Kidney (tissue), 14 donors: ENCODE measurements around the gene ETS2. TPM values are rescaled to one million over a fixed set of nuclear protein-coding genes. Genes with fewer than 3 reads are reported as not detected.

Experiments
- DNase-seq, 5 donors: peaks; one replicate each; pipeline ENCODE4 v3.0.0-alpha.2; 2013 to 2020
- FAIRE-seq: peaks from 2 replicates; lab custom pipeline; 2012; peaks lifted over from hg19 to GRCh38; lab: Jason Lieb, UNC
- H3K27ac ChIP-seq, 2 donors: one replicate each; pipeline ENCODE4 v1.7.0; 2013; ENCODE audit warnings: low read depth in 2 of 2, low read length in 2 of 2, inconsistent platforms in 1 of 2
- H3K27me3 ChIP-seq: one replicate; pipeline ENCODE4 v1.7.1; 2013; ENCODE audit warnings: low read length, inconsistent platforms; ENCODE audit not compliant: control insufficient read depth, insufficient read depth
- H3K36me3 ChIP-seq, 3 donors: one replicate each; pipeline versions ENCODE4 v1.7.0 to v1.7.1; 2013; ENCODE audit warnings: low read length in 3 of 3, control low read depth in 1 of 3, inconsistent platforms in 1 of 3; ENCODE audit not compliant: insufficient read depth in 3 of 3, control insufficient read depth in 2 of 3
- H3K4me1 ChIP-seq, 3 donors: one replicate each; pipeline versions ENCODE4 v1.7.0 to v1.7.1; 2013; ENCODE audit warnings: low read length in 3 of 3, inconsistent platforms in 1 of 3, low read depth in 1 of 3; ENCODE audit not compliant: control insufficient read depth in 2 of 3, insufficient read depth in 2 of 3
- H3K4me3 ChIP-seq, 3 donors: one replicate each; pipeline versions ENCODE4 v1.7.0 to v1.8.1; 2013; ENCODE audit warnings: low read length in 3 of 3, control low read depth in 1 of 3, inconsistent platforms in 1 of 3
- H3K9ac ChIP-seq, 3 donors: one replicate each; pipeline versions ENCODE4 v1.7.0 to v1.7.1; 2013; ENCODE audit warnings: low read length in 3 of 3, control low read depth in 1 of 3, inconsistent platforms in 1 of 3
- H3K9me3 ChIP-seq, 3 donors: one replicate each; pipeline versions ENCODE4 v1.7.0 to v1.7.1; 2013; ENCODE audit warnings: low read length in 3 of 3, control low read depth in 1 of 3, inconsistent platforms in 1 of 3; ENCODE audit not compliant: control insufficient read depth in 2 of 3, insufficient read depth in 1 of 3
- intact Hi-C: fragments of 100-400 bp; cut with DNase I; formaldehyde crosslinking; loops from one replicate; pipeline ENCODE4 v1.11.1; 2022
- polyA plus RNA-seq: library from polyadenylated mRNA; stranded (reverse); fragments of 350-450 nt; fragmentation: Illumina TruSeq; extraction: RNeasy Lipid Tissue Mini Kit (QIAGEN cat#74804); gene quantifications from one replicate; pipeline ENCODE4 v1.2.3, GENCODE V29; 2014; ENCODE audit warnings: low read depth, low replicate concordance; ENCODE audit not compliant: insufficient read depth
- total RNA-seq: library from RNA; stranded (reverse); fragmentation: NEBNext Ultra II Directional; extraction: Animal tissue kit (Norgen Biotek cat#: 25700); gene quantifications from one replicate; pipeline ENCODE4 v1.2.1, GENCODE V29; 2021
- TF ChIP-seq, protein P1 (sequence below): IDR thresholded peaks from 3 replicates; pipeline ENCODE4 v1.5.1; 2012; ENCODE audit warnings: mild to moderate bottlenecking, moderate library complexity, borderline replicate concordance; ENCODE audit not compliant: insufficient read depth; ENCODE audit errors: extremely low read depth
- donor health status: control.
- donor health status: control.
- donor health status: control.
- donor health status: control.
- donor health status: control.
- donor health status: DM: yes; HTN: yes; CAD: no.
- donor health status: Normal renal cell carcinoma (clear cell type).

Gene ETS2
- total and polyA plus RNA-seq, 2 donors from 2014 or later, result 43.1 to 178 TPM

- Histone ChIP-seq H3K9me3 (no peaks in the 10 kb centered on the region), H3K9ac (no peak overlapping the region), H3K27ac (no peak overlapping the region), H3K4me1 (no peaks in the 10 kb centered on the region), H3K36me3 (no peaks in the 10 kb centered on the region), H3K4me3 (no peak overlapping the region), H3K27me3 (no peaks in the 10 kb centered on the region)
- intact Hi-C loops, result loop anchor here (10.0 kb wide), 1 partner anchor 46 kb away; the partner anchor contains the start of gene ETS2
- FAIRE-seq (no peak), DNase-seq (no peak)
- TF ChIP-seq, protein P1, sequence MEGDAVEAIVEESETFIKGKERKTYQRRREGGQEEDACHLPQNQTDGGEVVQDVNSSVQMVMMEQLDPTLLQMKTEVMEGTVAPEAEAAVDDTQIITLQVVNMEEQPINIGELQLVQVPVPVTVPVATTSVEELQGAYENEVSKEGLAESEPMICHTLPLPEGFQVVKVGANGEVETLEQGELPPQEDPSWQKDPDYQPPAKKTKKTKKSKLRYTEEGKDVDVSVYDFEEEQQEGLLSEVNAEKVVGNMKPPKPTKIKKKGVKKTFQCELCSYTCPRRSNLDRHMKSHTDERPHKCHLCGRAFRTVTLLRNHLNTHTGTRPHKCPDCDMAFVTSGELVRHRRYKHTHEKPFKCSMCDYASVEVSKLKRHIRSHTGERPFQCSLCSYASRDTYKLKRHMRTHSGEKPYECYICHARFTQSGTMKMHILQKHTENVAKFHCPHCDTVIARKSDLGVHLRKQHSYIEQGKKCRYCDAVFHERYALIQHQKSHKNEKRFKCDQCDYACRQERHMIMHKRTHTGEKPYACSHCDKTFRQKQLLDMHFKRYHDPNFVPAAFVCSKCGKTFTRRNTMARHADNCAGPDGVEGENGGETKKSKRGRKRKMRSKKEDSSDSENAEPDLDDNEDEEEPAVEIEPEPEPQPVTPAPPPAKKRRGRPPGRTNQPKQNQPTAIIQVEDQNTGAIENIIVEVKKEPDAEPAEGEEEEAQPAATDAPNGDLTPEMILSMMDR, result no peak
Measured at GRCh38 chr21:38758501-38759214, 47.1 kb upstream of the ETS2 start.

GRCh38 chr21:38759413-38759812 is 46.3 kb upstream of the ETS2 start:
- Histone ChIP-seq H3K4me3 (no peak overlapping the region), H3K9ac (no peak overlapping the region), H3K27me3 (no peaks in the 10 kb centered on the region), H3K9me3 (no peaks in the 10 kb centered on the region), H3K4me1 (no peaks in the 10 kb centered on the region), H3K36me3 (no peaks in the 10 kb centered on the region), H3K27ac (no peak overlapping the region)
- TF ChIP-seq, protein P1, result no peak
- no peak for FAIRE-seq
- intact Hi-C loops, result loop anchor here (10.0 kb wide), 1 partner anchor 45 kb away; the partner anchor contains the start of gene ETS2
- DNase-seq, result no peak

DNA sequence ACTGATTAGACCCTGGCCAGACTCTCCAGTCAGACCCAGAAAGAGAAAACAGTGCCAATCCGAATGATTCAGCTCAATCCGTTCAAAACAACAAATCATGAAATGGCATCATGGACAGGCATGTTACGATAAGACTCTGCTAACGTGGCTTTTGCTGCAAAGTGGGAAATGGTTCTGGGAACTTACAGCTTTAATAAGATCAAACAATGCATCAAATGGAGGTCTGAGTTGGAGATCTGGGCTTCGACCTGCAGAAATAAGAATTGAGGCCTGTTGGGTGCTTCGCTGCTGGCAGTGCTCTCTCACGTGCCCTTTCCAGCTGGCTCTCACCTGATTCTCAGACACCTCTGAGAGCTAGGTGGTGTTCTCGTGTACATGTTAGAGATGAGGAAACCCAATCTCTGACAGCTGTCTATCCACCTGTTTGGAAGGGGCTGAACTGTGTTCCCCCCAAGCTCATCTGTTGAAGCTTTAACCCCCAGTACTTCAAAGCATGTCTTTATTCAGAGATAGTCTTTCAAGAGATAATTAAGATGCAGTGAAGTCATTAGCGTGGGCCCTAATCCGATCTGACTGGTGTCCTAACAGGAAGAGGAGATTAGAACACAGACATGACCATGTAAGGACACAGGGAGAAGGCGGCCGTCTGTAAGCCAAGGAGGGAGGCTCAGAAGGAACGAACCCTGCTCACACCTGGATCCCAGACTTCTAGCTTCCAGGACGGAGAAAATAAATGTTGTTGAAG is 45.5 kb upstream of the ETS2 start:
- DNase-seq, result no peak
- H3K4me1 ChIP-seq, result no peaks in the 10 kb centered on the region
- H3K27ac ChIP-seq, result no peak overlapping the region
- TF ChIP-seq, protein P1, result no peak
- H3K9ac ChIP-seq, result no peak overlapping the region
- no peaks in the 10 kb centered on the region for H3K27me3 ChIP-seq
- no peak for FAIRE-seq
- H3K9me3 ChIP-seq, result no peaks in the 10 kb centered on the region
- intact Hi-C loops, result no loop called here
- H3K36me3 ChIP-seq, result no peaks in the 10 kb centered on the region
- no peak overlapping the region for H3K4me3 ChIP-seq
